Activated CD4-positive, alpha-beta T cell treated with anti-CD3 and anti-CD28 coated beads for 48 hours (primary cell): Measurements from ENCODE around the gene TBK1.
"Not testable (repeated sequence)": the region's sequence is repeated elsewhere in the genome, so short reads cannot be mapped to it uniquely, and the experiment has no call there.

Experiments
- DNase-seq: peaks from one replicate; pipeline ENCODE4 v3.0.0-alpha.2; 2020

The TBK1 gene

DNA sequence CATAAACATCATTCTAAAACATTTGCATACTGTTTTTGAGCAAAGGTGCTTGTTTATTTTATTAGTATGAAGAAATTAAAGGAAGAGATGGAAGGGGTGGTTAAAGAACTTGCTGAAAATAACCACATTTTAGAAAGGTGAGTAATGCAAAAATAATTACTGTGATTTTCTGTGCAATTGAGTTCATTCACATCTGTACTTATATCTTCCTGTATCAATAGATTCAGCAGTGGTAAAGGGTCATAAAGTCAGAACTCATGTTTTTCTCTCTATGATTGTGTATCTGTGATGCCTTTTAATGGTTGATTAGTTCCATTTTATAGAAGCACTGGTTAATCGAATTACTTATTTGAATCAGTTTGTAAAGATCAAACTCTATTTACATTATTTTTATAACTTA, 46.0 kb downstream of the TBK1 start:
- no peak for DNase-seq

- DNase-seq, result no peak
These were observed 48.5 kb downstream of the TBK1 start for GRCh38 chr12:64500394-64500793.

DNA sequence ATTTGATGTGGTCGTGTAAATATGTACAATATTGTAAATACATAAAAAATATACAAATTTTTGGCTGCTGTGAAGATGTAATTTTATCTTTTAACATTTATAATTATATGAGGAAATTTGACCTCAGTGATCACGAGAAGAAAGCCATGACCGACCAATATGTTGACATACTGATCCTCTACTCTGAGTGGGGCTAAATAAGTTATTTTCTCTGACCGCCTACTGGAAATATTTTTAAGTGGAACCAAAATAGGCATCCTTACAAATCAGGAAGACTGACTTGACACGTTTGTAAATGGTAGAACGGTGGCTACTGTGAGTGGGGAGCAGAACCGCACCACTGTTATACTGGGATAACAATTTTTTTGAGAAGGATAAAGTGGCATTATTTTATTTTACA, 49.6 kb downstream of the TBK1 start:
- no peak for DNase-seq

DNA sequence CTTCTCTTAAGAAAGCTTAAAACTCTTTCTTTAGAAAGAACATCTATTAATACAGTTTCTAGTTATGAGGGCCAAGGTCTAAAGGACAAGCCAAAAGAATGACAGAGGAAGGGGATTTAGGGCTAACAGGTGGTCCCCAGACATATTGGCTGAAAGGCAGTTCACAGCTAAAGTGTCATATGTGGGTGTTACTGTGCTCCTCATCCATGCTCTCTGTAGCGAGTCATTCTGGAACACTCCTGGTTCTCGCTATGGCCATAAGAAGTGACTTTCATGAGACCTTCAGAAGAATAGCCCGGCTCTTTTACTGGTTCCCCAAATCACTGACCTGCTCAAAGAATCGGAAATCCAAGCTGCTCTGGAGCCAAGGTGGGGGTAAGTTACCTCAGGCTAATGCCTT, 55.0 kb downstream of the TBK1 start:
- no peak for DNase-seq

DNA sequence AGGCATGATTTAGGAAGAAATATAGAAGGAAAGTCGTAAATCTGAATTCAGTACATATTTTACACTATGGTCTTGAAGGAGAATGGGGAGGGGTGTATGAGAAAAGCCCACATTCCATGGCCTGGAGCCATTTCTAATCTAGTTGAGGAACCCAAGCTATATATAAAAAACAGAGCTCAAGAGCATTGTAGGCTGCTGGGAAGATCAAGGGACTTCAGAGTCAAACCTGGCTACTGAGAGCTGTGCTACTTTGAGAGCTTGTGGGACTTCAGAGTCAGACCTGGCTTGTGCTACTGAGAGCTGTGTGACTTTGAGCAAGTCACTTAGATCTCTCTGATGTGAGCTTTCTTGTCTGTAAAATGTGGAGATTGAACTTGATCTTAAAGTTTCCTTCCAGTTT, 58.7 kb downstream of the TBK1 start:
- DNase-seq, result no peak

DNA sequence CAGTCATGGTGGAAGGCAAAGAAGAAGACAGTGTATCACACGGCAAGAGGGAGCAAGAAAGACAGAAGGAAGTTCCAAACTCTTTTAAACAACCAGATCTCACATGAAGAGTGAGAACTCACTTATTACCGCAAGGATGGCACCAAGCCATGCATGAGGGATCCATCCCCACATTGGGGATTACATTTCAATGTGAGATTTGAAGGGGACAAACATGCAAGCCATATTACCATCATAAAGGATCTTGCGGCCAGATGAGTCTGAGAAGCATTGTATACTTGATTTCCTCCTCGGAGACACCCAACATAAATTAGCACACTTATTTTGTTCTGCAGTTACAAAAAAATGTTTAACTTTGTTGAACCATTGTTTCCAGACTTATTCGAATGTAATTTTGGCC, 66.5 kb downstream of the TBK1 start:
- no peak for DNase-seq

DNA sequence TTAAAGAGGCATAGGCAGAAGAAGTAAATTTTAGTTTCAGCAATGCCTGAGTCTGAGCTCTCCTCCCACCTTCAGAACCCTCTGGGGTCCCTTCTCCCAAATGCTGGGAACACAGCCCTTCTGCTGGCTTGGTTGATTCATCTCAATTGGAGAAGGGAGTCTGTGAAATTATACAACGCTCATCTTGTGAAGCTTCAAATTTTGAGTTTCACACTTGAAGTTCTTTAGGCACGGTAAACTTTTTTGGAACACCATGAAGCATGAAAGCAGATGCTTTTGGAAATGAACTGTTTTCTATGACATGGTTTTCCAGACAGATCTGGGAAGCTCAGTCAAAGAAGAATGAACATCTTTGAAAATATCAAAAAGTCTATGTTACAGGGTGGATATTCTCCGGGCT, 69.9 kb downstream of the TBK1 start:
- no peak for DNase-seq

DNA sequence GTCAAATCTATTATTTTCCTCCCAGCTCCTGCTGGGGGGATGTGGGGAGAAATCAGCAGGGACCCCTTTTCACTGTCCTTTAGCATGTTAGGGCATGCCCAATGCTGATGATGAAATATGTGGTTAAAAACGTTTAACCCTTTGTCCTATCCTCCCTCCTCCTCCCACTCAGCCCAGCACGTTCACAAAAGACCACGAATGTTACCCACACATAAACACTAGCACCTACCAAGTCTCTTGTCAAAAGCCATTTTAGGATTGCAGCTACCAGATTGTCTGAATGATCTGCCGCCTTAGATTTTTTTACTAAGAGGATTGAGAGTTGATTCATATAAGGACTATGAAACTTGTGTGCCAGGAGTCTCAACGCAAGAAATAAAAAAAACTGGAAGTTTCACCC, 70.4 kb downstream of the TBK1 start:
- no peak for DNase-seq

DNA sequence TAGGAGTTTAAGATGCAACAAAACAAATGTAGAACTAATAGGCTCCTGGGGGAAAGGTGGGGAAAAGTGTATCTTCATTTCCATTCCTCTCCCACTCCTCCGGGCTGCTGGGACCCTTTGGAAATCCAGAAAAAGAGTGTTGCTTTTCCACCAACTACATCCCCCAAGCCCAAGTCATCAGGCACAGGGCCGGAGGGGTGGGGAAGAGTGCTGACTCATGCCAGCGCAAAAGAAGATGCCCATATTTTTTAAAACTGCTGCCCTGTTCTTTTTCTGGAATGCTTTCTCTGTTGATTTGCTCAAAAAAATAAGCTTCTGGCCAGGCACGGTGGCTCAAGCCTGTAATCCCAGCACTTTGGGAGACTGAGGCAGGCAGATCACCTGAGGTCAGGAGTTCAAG, 70.9 kb downstream of the TBK1 start:
- no peak for DNase-seq

DNA sequence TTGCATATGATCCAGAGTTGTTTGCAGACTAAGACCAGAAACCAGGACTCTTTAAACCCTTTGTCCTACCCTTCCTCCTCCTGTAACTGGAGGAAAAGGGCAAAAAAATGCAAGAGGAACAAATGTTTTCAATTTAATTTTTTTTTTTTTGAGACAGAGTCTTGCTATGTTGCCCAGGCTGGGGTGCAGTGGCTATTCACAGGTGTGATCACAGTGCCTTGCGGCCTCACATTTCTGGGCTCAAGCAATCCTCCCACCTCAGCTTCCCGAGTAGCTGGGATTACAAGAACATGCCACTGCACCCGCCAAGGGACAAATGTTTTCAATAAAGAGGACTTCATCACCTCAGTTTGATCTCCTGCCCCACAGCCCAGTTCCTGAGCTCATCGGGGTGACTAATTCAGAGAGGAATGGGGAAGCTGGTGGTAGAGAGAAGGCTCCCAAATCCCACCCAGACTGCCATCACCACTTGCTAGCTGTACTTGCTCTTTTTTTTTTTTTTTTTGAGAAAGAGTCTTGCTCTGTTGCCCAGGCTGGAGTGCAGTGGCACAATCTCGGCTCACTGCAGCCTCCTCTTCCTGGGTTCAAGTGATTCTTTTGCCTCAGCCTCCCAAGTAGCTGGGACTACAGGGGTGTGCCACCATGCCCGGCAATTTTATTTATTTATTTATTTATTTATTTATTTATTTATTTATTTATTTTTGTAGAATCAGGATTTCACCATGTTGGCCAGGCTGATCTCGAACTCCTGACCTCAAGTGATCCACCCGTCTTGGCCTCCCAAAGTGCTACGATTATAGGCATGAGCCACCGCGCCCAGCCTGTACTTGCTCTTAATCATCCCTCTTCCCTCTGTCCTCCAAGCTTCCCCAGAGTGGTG, 71.9 kb downstream of the TBK1 start:
- DNase-seq, result not testable (repeated sequence)

DNA sequence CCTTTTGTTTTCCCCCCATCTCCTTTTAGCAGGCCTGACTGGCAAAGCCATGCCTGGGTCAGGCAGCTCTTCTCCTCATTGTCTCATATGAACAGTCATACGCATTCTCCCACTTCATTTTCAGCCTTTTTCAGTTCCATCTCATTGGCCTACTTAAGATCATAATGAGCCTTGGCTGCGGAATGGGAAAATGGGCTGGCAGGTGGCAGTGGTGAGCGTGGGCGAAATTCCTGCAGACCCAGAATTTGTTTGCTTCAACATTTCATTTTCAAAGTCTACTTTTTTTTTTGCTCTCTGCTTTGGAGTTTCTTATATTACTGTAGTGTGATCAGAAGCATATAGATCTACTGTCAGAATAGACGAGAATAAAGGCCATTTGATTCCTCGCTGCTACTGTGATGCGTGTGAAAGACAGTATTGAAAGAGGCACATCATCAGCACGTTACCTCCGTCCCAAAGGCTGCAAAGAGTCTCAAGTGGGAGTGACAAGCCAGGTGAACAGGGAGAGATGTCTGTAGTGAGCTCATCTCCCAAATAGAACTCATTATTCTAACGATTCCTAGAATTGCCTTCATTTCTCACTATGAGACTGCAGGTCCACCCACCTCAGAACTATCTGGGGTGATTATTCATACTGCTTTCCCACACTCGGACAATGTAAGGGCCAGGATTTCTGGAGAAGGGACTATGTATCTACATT, 73.7 kb downstream of the TBK1 start:
- DNase-seq, result no peak

- no peak for DNase-seq
These were observed 74.9 kb downstream of the TBK1 start for GRCh38 chr12:64526859-64527258.

- DNase-seq, result no peak
These were observed 76.7 kb downstream of the TBK1 start for GRCh38 chr12:64528616-64529015.

DNA sequence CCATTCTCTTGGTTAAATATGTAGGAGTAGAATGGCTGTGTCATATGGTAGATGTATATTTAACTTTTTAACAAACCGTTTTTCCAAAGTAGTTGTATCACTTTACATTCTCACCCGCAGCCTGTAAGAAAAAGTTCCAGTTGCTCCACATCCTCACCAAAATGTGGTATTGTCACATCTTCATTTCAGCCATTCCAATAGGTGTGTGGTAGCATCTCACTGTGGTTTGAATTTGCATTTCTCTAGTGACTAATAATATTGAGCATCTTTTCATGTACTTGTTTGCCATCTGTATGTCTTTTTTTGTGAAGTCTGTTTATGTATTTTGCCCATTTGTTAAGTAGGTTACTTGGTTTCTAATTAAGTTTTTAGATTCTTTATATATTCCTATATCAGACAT, 78.6 kb downstream of the TBK1 start:
- no peak for DNase-seq

GRCh38 chr12:64531665-64532334, 79.9 kb downstream of the TBK1 start:
- DNase-seq, result no peak

DNA sequence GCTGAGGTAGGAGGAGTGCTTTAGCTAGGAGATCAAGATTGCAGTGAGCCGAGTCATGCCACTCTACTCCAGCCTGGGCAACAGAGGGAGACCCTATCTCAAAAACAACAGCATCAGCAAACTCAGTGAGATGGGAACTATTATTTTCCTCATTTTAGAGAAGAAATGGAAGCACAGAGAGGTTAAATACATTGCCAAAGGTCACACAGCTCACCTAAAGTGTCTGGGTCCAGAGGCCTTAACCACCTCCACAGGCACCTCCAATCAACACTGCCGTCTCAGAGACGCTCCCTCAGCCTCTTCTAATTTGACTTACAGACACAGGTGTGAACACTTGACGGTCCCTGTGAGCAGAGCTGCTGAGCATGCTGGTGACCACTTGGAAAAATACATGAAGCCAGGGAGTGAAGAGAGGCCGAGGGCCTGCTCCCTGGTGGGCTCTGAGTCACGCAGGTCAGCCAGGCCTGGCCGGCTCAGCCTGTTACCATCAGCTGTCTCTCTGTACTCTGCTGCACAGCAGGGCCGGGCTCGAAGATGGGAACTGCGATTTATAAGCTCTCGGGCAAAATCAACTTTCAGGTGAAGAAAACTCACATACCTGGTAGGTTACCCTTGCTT, 80.9 kb downstream of the TBK1 start:
- DNase-seq, result no peak

GRCh38 chr12:64534672-64535199, 82.8 kb downstream of the TBK1 start:
- no peak for DNase-seq

GRCh38 chr12:64538121-64538520, 86.2 kb downstream of the TBK1 start:
- no peak for DNase-seq

DNA sequence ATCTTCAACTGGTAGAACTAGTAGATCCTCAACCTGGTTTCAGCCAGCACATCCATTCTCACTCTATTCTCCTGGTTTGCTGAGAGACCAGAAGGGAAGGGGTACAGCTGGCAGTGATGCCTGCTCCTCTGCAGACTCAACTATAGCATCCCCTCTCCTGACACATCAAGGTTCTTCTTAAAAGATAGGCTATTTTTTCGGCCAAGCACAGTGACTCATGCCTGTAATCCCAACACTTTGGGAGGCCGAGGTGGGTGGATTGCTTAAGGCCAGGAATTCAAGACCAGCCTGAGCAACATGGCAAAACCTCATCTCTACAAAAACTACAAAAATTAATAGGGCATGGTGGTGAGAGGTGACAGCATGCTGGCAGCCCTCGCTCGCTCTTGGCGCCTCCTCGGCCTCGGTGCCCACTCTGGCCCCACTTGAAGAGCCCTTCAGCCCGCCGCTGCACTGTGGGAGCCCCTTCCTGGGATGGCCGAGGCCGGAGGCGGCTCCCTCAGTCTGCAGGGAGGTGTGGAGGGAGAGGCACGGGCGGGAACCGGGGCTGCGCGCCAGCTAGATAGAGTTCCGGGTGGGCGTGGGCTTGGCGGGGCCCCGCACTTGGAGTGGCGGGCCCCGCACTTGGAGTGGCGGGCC, 90.6 kb downstream of the TBK1 start:
- DNase-seq, result not testable (repeated sequence)

GRCh38 chr12:64544371-64545080, 92.6 kb downstream of the TBK1 start:
- DNase-seq, result no peak

- DNase-seq, result no peak
These were observed 93.1 kb downstream of the TBK1 start for GRCh38 chr12:64545081-64545382.

DNA sequence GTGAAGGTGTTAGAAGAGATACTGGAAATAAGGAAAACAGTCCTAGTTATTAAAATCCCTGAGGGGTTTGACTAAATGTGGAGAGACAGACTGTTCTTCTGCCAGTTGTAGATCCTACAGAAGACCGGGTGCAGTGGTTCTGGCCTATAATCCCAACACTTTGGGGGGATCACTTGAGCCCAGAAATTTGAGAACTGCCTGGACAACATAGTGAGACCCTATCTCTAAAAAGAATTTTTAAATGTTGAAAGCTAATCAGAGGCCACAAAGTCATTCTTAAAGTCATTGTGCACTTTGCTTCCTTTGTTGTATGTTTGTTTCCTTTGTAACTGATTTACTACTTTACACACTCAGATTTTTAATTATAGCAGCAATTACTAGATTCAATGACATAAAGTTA, 97.2 kb downstream of the TBK1 start:
- DNase-seq, result no peak
